HG02970 (cell line): ENCODE results near the gene UGT2B28.
A peak's percentile ranks its signal among the peaks of the same experiment; 100 is the strongest.
"Not testable (repeated sequence)": the region's sequence is repeated elsewhere in the genome, so short reads cannot be mapped to it uniquely, and the experiment has no call there.

ENCODE experiments used
- ATAC-seq: cut with Tn5 transposase; IDR thresholded peaks from one replicate; pipeline ENCODE4 v1.9.1; 2021; ENCODE audit warnings: mild to moderate bottlenecking, moderate library complexity, moderate number of reproducible peaks; ENCODE audit not compliant: unreplicated experiment, low FRiP score

The UGT2B28 gene

GRCh38 chr4:69280081-69280480 is at the start of gene UGT2B28:
UGT2B28 (plus strand) TSS chr4:69280475; CDS start chr4:69280501, 26 bp downstream.
- not testable (repeated sequence) for ATAC-seq

DNA sequence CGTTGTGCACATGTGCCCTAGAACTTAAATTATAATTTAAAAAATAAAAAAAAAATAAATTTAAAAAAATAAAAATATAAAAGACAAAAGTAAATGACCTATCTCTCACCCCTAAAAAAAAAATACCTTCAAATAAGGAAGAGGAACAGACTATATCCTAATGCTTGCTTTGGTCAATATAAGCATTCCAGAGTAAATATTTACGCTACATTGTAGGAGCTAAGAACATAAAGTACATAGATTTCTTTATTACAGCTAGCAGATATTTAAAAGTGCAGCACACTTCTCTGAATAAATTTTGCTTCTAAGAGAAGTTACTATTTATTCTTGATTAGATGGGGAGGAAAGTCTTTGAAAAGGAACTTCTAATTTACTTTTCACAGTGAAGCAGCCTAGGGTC is 41.2 kb upstream of the UGT2B28 start:
- no peak for ATAC-seq

- ATAC-seq: no peak
Measured at GRCh38 chr4:69239557-69240168, 40.6 kb upstream of the UGT2B28 start.

DNA sequence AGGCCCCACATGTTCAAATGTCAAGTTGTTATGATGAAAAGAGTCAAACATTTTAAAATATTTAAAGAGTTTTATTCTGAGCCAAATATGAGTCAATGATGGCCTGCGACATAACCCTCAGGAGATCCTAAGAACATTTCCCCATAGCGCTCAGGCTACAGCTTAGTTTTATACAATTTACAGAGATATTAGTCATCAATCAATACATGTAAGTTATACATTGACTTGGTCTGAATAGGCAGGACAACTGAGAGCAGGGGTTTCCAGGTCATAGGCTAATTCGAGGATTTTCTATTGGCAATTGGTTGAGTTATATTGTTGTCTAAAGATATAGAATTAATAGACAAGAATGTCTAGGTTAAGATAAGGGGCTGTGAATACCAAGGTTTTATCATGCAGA is 39.5 kb upstream of the UGT2B28 start:
- not testable (repeated sequence) for ATAC-seq

DNA sequence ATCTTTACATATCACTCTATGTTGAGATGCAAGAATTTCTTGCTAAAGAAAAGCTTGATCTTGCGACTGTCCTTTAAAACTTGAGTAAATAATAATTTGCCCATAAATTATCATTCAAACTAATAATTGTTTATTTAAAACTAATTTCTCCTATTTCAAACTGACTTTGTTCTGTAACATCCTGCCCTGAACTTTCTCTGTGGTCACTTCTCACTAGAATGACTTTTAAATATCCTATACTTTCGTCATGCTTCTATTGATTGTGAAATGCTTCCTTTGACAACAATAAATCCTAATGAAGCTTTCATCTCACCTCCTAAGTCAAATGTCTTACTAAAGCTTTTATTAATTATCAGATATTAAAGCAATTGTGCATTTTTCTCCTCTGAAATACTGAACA is 38.5 kb upstream of the UGT2B28 start:
- ATAC-seq: not testable (repeated sequence)

DNA sequence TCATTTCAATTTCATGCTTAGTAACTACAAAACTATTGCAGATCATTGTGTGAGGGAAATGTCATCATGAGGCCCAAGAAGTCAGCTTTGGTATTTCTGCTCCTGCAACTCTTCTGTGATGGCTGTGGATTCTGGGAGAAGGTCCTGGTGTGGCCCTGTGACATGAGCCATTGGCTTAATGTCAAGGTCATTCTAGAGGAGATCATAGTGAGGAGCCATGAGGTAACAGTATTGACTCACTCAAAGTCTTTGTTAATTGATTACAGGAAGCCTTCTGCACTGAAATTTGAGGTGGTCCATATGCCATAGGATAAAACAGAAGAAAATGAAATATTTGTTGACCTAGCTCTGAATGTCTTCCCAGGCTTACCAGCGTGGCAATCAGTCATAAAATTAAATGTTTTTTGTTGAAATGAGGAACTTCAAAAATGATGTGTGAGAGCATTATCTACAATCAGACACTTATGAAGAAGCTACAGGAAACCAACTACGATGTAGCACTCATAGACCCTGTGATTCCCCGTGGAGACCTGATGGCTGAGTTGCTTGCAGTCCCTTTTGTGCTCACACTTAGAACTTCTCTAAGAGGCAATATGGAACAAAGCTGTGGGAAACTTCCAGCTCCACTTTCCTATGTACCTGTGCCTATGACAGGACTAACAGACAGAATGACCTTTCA is 37.6 kb upstream of the UGT2B28 start:
- ATAC-seq: not testable (repeated sequence)

GRCh38 chr4:69250884-69251283 is 29.4 kb upstream of the UGT2B28 start:
- ATAC-seq: not testable (repeated sequence)

GRCh38 chr4:69253147-69253772 is 27.0 kb upstream of the UGT2B28 start:
- ATAC-seq: not testable (repeated sequence)

DNA sequence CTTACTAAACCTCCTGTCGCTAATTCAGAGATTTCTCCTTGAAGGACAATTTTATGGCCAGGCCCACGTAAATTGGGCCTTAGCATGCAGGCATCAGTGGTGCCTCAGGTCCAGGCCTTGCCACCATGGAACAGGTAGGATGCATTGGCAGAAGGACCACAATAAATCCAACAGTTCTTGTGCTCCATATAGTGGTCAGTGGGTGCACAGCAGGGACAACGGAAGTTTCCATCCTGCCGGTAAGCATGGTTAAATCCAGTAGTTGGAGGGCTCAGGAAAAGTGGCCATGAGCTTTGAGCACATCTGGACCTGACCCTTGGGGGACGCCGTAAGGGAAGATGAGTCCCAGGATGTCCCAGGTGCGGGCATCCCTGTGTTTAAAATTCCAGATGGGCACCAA is 11.7 kb upstream of the UGT2B28 start:
- not testable (repeated sequence) for ATAC-seq

- not testable (repeated sequence) for ATAC-seq
Measured at GRCh38 chr4:69296356-69296755, 16.1 kb downstream of the UGT2B28 start.

DNA sequence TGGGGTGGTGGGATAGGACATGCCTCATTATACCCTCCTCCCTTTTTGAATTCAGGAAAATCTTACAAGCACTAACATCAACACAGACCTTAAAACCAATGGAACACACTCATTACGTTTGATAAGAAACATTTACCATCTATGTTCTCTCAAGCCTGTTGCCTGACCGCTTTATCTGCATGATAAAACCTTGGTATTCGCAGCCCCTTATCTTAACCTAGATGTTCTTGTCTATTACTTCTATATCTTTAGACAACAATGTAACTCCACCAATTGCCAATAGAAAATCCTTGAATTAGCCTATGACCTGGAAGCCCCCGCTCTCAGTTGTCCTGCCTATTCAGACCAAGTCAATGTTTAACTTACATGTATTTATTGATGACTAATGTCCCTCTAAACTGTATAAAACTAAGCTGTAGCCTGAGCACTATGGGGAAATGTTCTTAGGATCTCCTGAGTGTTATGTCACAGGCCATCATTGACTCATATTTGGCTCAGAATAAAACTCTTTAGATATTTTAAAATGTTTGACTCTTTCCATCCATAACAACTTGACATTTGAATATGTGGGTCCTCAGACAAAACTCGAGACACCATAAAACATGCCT is 28.3 kb downstream of the UGT2B28 start:
- not testable (repeated sequence) for ATAC-seq

GRCh38 chr4:69309549-69310076 is 29.3 kb downstream of the UGT2B28 start:
- ATAC-seq: not testable (repeated sequence)

DNA sequence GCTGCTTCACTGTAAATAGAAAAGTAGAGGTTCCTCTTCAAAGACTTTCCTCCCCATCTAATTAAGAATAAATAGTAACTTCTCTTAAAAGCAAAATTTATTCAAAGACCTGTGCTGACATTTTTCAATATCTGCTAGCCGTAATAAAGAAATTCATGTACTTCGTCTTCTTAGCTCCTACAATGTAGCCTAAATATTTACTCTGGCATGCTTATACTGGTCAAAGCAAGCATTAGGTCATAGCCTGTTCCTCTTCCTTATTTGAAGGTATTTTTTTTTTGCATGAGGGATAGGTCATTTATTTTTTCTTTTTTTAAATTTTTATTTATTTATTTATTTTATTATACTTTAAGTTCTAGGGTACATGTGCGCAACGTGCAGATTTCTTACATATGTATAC is 30.0 kb downstream of the UGT2B28 start:
- ATAC-seq: not testable (repeated sequence)

- peak; percentile 78 for ATAC-seq
Measured at GRCh38 chr4:69317669-69318298, 37.5 kb downstream of the UGT2B28 start.

DNA sequence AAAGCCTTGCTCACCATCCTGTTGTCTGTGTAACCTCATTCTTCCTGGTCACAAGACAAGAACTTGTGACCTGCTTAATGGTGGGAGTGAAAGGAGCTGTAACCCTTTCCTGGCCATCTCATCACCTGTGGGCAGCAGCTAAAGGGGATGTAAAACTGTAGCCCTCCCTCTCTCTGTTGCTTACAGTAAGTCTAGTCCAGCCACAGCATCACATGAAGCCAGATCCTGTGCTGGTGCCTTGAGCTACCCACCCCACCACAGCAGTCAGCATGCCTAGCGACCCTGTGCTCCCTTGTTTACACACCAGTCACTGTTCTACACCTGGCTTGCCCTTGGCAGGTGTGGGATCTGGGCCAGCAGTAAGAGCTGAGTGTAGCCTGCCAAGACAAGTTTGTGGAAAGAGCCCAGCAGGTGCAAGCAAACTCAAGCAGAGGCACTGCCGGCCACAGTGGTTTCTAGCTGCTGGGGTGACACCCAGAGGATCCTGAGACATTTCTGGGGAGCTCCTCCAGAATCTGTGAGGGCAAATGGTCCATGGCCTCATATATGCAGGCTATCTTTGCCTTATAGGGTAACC is 41.0 kb downstream of the UGT2B28 start:
- no peak for ATAC-seq

DNA sequence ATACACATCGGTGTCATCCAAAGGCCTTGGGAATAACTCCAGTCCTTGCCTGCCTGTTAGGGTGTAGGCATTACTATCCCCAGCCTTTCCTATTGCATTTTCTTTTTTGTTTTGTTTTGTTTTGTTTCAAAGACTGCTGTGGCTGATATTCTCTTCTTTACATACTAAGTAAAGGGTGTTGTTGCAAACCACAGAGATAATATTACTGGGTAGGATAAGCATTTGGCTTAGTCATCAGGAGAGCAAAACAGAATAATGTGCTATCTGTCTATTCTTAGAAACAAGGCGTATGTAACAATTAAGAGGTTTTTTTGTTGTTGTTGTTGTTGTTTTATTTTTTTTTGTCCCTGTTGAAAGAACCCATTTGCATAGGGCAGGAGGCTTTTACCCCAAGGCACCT is 41.8 kb downstream of the UGT2B28 start:
- no peak for ATAC-seq

DNA sequence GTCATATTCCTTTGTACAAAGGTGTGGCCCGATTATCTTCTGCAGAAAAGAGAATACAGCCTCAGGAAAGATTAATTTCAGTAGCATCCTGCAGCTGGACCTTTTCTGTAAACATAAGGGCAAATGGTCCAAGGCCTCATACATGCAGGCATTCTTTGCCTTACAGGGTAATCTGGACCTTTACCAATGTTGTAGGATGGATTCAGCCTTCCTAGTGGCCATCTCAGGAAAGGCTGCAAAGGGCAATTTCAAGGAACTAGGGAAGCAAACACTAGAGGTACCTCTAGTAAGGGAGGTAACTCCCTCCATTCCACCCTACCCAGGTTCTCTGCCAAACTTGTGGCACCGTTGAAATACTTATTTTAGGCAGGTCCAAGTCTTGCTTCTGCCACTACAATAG is 43.0 kb downstream of the UGT2B28 start:
- no peak for ATAC-seq

DNA sequence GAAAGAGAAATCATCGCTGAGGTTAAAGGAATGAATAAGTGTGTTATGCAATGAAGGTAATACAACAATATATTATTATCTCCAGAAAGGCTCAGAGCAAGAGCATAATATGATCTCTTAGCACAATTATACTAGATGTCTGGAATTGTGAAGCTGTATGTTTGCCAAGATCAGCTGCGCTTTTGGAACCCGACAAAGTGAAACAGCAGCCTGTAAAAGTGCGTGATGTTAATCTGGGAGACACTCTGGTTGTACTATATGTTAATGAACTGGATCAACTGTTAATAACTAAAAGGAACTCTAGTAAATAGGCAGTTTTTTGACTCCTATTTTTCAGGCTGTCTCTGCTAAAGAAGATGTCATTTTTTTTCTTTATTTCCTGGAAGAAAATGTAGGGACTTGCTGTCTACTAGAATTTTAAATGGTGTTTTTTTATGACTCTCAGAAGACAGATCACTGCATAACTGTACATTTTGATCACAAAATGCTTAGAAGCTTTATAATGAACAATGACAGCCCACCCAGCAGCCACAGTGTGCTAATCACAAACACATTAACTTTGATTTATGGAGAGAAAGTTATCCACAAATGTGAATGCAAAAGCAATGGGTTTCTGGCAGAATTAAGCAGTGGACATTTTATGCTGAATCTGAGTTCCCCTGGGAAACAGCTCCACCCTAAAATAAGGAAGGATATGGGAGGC is 50.2 kb downstream of the UGT2B28 start:
- no peak for ATAC-seq

DNA sequence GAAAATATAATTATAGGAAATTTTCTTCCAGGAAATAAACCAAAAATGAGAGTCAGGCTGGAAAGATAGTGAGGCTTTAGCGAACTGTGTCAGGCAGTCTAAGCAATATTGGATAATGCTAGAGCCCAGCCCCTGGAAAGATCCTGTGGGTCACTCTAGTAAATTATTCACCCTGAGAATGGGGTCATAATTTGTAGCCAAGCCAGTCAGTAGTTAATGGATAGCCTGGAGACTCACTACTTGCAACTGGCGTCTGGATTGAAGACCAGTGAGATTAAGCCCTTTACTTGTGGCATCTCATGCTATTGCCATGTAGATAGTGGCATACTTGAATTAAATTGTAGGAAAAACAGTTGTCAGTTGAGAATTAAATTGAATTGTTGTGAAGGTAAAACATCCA is 51.0 kb downstream of the UGT2B28 start:
- not testable (repeated sequence) for ATAC-seq

DNA sequence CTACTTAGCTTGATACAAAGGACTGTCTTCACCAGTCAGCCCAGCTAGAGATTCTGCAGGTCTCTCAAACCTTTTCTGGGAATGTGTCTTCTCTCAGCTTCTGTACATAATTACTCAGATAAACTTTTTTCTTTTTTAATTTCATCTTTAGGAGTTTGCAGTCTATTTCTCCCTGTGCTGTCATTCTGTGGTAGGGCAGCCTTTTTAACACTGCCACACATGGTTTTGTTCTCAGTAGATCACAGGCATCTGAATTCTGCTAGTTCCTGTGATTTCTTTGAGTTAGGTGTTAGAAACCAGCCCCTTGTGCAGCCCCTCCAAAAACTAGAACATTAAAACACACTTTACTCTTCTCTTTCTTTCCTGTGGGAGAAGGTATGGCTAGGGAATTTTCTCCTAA is 55.2 kb downstream of the UGT2B28 start:
- ATAC-seq: not testable (repeated sequence)
